Measurements from ENCODE around the gene DENND1A.

Gene DENND1A

GRCh38 chr9:123567013-123567412 lies 362.9 kb downstream of the DENND1A start:
- no peak for DNase-seq (ENCODE audit: low read depth)

GRCh38 chr9:123564652-123565051 lies 365.3 kb downstream of the DENND1A start:
- DNase-seq (ENCODE audit: low read depth) = no peak

GRCh38 chr9:123562844-123563346 lies 367.0 kb downstream of the DENND1A start:
- DNase-seq (ENCODE audit: low read depth) = peak; percentile 54

- DNase-seq (ENCODE audit: low read depth) = no peak
Observed at GRCh38 chr9:123561046-123561445, 368.9 kb downstream of the DENND1A start.

GRCh38 chr9:123556464-123557435 lies 373.2 kb downstream of the DENND1A start:
- DNase-seq (ENCODE audit: low read depth) = no peak

GRCh38 chr9:123555646-123556045 lies 374.3 kb downstream of the DENND1A start:
- no peak for DNase-seq (ENCODE audit: low read depth)

GRCh38 chr9:123552530-123552929 lies 377.4 kb downstream of the DENND1A start:
- DNase-seq (ENCODE audit: low read depth) = no peak

GRCh38 chr9:123551734-123552133 lies 378.2 kb downstream of the DENND1A start:
- no peak for DNase-seq (ENCODE audit: low read depth)

- DNase-seq (ENCODE audit: low read depth) = no peak
Observed at GRCh38 chr9:123550797-123551196, 379.1 kb downstream of the DENND1A start.

GRCh38 chr9:123550012-123550411 lies 379.9 kb downstream of the DENND1A start:
- no peak for DNase-seq (ENCODE audit: low read depth)

- DNase-seq (ENCODE audit: low read depth) = no peak
Observed at GRCh38 chr9:123548741-123549545, 381.0 kb downstream of the DENND1A start.

GRCh38 chr9:123544007-123544827 lies 385.7 kb downstream of the DENND1A start:
- peak; percentile 22 for DNase-seq (ENCODE audit: low read depth)

GRCh38 chr9:123543492-123543891 lies 386.4 kb downstream of the DENND1A start:
- DNase-seq (ENCODE audit: low read depth) = no peak

- no peak for DNase-seq (ENCODE audit: low read depth)
Observed at GRCh38 chr9:123542435-123543225, 387.3 kb downstream of the DENND1A start.

- no peak for DNase-seq (ENCODE audit: low read depth)
Observed at GRCh38 chr9:123541411-123541810, 388.5 kb downstream of the DENND1A start.

- no peak for DNase-seq (ENCODE audit: low read depth)
Observed at GRCh38 chr9:123540457-123540856, 389.5 kb downstream of the DENND1A start.

GRCh38 chr9:123537809-123538208 lies 392.1 kb downstream of the DENND1A start:
- DNase-seq (ENCODE audit: low read depth) = no peak

GRCh38 chr9:123536455-123536868 lies 393.5 kb downstream of the DENND1A start:
- no peak for DNase-seq (ENCODE audit: low read depth)

- no peak for DNase-seq (ENCODE audit: low read depth)
Observed at GRCh38 chr9:123534336-123534735, 395.6 kb downstream of the DENND1A start.

GRCh38 chr9:123530244-123530643 lies 399.7 kb downstream of the DENND1A start:
- DNase-seq (ENCODE audit: low read depth) = no peak

- no peak for DNase-seq (ENCODE audit: low read depth)
Observed at GRCh38 chr9:123528501-123528900, 401.4 kb downstream of the DENND1A start.

Measured in fibroblast of the conjunctiva (primary cell).